Body of pancreas (tissue), 4 donors: Measurements from ENCODE around the gene SCN9A. TPM values are rescaled to one million over a fixed set of nuclear protein-coding genes. Genes with fewer than 3 reads are reported as not detected.

Experiments used
- ATAC-seq: fragments of 150-250 bp; one replicate; pipeline ENCODE4 v1.9.1; 2016
- DNase-seq, 4 donors: peaks; one replicate each; pipeline ENCODE4 v3.0.0-alpha.2; 2019
- H3K27ac ChIP-seq, 4 donors: fragments of 200-600 bp; sonication (generic); 1 replicate in 3 of 4; 2 replicates in 1 of 4; pipeline versions ENCODE4 v1.5.1 to v1.6.1; 2016 to 2019; ENCODE audit warnings: mild to moderate bottlenecking in 1 of 4, mixed read lengths in 1 of 4, moderate library complexity in 1 of 4
- H3K27me3 ChIP-seq, 2 donors: fragments of 200-600 bp; sonication (generic); one replicate each; pipeline ENCODE4 v1.6.0; 2016; ENCODE audit warnings: mild to moderate bottlenecking in 1 of 2
- H3K36me3 ChIP-seq, 2 donors: fragments of 200-600 bp; sonication (generic); replicated peaks in 1 of 2; 2 replicates each; pipeline ENCODE4 v1.5.1; 2016; ENCODE audit warnings: low read depth in 2 of 2; ENCODE audit not compliant: insufficient read depth in 1 of 2
- H3K4me1 ChIP-seq: fragments of 200-600 bp; sonication (generic); one replicate; pipeline ENCODE4 v1.6.0; 2016
- H3K4me3 ChIP-seq, 2 donors: fragments of 200-600 bp; sonication (generic); 1 replicate in 1 of 2; 2 replicates in 1 of 2; pipeline ENCODE4 v1.5.1; 2016 to 2019
- H3K9me3 ChIP-seq, 3 donors: fragments of 200-600 bp; sonication (generic); 1 replicate in 2 of 3; 2 replicates in 1 of 3; pipeline ENCODE4 v1.5.1; 2016
- POLR2A ChIP-seq, 3 donors: fragments of 450-650 bp; IDR thresholded peaks; one replicate each; pipeline ENCODE4 v1.6.1; 2016; ENCODE audit warnings: antibody characterized with exemption in 3 of 3, mild to moderate bottlenecking in 2 of 3
- WGBS, 2 donors: methylation state at CpG; one replicate each; pipeline ENCODE4 v1.1.5; 2017; 5-methylcytosine and 5-hydroxymethylcytosine counted together
- intact Hi-C: fragments of 100-400 bp; cut with DNase I; formaldehyde crosslinking; loops from one replicate; pipeline ENCODE4 v1.15.1; 2023
- total RNA-seq, 2 donors: library from RNA; depleted of rRNA; stranded (reverse); fragments of >200 nt; gene quantifications; one replicate each; pipeline ENCODE4 v1.1.0, GENCODE V29; 2016
- TF ChIP-seq, protein P1 (sequence below), 7 experiments: fragments of 450-650 bp in 4 of 7; fragments of 200-600 bp in 3 of 7; sonication (generic) in 3 of 7; IDR thresholded peaks; one replicate each; pipeline ENCODE4 v1.5.1; 2016 to 2019; ENCODE audit warnings: antibody characterized with exemption in 7 of 7

The SCN9A gene
- total RNA-seq, 2 donors from 2014 or later, result 9.9 to 11.9 TPM

DNA sequence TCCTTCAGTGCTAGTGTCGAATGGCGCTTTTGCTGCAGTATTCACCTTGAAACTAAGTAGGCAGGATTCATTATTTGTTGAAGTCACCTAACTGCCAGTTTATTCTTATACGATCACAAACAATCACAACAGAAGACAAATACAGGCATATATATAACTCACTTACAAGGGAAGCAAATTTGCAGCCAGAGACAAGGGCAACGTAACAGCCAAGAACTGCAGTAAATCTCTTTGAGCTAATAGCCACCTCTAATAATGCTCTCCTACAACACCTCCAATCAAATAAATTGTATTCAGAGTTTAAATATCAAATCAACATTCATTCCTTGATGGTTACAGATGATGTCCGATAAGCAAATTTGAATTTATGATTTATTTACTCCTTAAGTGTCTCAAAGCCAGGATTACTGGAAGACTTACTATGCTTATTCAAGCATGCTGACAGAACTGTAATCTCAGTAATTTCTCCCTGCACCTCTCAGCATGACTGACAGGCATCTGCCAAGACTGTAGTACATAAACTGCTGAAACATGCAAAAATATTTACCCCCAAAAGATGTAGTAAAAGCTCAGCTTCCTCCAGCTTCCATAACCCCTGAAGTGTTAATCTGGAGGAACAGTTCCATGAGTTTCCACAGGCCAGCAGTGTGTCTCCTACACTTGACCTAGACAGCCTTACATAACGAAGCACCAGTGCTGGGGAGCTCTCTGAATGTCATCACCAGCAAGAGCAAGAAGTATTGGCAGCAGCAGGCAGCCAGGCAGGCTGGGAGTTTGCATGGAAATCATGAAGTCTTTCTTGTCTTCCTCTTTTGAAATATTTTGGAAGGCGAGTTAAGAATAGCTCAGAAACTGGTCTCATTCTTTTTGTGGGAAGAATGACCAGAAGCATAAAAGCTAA is 227.0 kb downstream of the SCN9A start:
- DNase-seq (no peak), ATAC-seq (no peak)
- Histone ChIP-seq H3K27ac (no peak overlapping the region), H3K36me3 (no peaks in the 10 kb centered on the region), H3K4me3 (no peak overlapping the region), H3K9me3 (no peaks in the 10 kb centered on the region), H3K27me3 (no peaks in the 10 kb centered on the region), H3K4me1 (no peaks in the 10 kb centered on the region)
- intact Hi-C loops, result no loop called here
- 71 to 77% methylated on average over 7 of the region's 7 CpGs for WGBS, 2 donors
- TF ChIP-seq POLR2A (IDR thresholded peaks at IDR 0.05), result no peak
- TF ChIP-seq, protein P1, sequence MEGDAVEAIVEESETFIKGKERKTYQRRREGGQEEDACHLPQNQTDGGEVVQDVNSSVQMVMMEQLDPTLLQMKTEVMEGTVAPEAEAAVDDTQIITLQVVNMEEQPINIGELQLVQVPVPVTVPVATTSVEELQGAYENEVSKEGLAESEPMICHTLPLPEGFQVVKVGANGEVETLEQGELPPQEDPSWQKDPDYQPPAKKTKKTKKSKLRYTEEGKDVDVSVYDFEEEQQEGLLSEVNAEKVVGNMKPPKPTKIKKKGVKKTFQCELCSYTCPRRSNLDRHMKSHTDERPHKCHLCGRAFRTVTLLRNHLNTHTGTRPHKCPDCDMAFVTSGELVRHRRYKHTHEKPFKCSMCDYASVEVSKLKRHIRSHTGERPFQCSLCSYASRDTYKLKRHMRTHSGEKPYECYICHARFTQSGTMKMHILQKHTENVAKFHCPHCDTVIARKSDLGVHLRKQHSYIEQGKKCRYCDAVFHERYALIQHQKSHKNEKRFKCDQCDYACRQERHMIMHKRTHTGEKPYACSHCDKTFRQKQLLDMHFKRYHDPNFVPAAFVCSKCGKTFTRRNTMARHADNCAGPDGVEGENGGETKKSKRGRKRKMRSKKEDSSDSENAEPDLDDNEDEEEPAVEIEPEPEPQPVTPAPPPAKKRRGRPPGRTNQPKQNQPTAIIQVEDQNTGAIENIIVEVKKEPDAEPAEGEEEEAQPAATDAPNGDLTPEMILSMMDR (IDR thresholded peaks at IDR 0.05), result no peak

DNA sequence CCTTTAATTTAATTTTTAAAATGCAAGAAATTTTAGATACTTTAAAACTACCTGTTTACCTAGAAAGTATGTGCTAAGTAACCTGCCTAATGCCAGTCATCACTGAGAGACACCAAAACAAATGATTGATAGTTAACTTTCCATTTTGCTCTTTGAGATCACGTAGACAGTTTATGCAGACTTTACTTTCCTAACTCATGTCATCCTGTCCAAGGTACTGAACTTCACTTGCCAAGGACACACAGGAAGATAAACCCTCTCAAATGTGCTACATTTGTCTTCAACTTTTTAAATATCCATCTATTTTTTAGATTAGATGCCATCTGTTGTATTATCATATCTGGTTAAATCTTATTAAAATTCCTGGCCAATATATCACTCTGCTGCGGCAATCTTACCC is 227.9 kb downstream of the SCN9A start:
- intact Hi-C loops, result no loop called here
- TF ChIP-seq, protein P1 (IDR thresholded peaks at IDR 0.05), result no peak
- TF ChIP-seq POLR2A (IDR thresholded peaks at IDR 0.05), result no peak
- H3K9me3 ChIP-seq, result no peaks in the 10 kb centered on the region
- no peaks in the 10 kb centered on the region for H3K36me3 ChIP-seq
- 67 to 80% methylated on average over 2 of the region's 2 CpGs for WGBS, 2 donors
- H3K27me3 ChIP-seq, result no peaks in the 10 kb centered on the region
- H3K27ac ChIP-seq, result no peak overlapping the region
- no peaks in the 10 kb centered on the region for H3K4me1 ChIP-seq
- DNase-seq (no peak), ATAC-seq (no peak)
- H3K4me3 ChIP-seq, result no peak overlapping the region

Other genes starting within 250 kb of the SCN9A start
- gene SCN1A, start 247.9 kb downstream of the SCN9A start, total RNA-seq, result not detected
- gene SCN7A, start 118.3 kb upstream of the SCN9A start, total RNA-seq, result 1 to 10 TPM; 7.8 to 8.6 TPM